GM21723 (cell line): ENCODE measurements around the gene ARID3B.
A peak's percentile ranks its signal among the peaks of the same experiment; 100 is the strongest.
"Not testable (repeated sequence)": the region's sequence is repeated elsewhere in the genome, so short reads cannot be mapped to it uniquely, and the experiment has no call there.

Source experiments
- ATAC-seq: cut with Tn5 transposase; IDR thresholded peaks from one replicate; pipeline ENCODE4 v1.9.1; 2021; ENCODE audit warnings: mild to moderate bottlenecking, moderate library complexity; ENCODE audit not compliant: unreplicated experiment

The ARID3B gene

DNA sequence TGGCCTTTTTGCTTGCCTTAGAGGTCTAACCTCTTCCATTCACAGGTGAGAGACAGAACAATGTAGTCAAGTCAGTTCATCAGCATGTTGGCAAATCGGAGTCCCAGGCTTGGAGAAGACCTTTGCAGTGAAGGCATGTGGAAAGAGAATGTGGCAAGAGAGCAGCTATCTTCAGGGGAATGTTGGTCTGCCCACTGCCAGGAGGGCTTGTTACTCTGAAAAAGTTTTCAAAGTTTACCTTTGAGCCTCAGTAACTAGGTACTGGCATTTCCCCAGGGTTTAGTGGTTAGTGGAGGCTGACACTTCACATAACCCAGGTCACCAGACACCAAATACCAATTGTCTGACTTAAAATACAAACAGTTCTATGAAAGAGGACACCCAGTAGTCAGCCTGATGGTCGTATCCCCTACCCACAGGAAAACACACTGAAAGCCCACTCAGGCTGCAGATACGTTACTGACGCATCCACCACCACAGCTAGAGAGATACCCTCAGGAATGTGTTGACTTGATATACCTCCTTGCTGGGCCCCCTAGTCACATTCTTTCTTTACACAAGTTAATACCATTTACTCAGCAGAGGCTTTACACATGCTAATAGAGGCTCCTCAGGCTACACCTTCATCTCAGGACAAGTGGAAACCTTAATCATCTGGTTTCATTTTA is 9.7 kb upstream of the ARID3B start:
- ATAC-seq: no peak

DNA sequence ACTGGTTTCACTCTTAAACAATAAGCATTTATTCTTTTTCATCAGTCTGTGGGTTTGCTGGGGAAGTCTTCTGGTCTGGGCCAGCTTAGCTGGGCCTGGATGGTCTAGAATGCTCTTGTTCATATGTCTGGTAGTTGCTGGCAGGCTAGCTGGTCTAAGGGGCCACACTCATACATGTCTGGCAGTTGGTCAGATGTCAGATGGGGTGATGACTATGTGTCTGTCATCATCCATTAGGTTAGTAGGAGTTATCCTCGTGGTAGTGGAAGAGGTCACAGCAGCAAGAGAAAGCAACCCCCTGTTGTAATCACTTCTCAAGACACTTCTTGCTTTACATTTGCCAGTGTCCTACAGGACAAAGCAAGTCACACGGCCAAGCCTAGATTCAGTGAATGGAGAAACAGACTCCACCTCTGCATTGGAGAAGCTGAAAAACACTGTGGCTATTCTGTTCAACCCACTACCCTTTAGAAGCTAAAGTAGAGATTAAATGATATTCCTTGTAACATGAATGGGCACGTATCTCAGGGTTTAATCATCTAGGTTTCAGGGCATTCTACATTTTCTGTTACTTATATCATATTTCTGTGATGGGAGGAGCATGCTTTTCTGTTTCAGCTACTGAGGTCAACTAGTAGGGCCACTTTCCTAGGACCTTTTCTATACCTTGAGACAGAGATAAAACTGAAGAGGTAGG is 5.5 kb upstream of the ARID3B start:
- ATAC-seq: no peak

DNA sequence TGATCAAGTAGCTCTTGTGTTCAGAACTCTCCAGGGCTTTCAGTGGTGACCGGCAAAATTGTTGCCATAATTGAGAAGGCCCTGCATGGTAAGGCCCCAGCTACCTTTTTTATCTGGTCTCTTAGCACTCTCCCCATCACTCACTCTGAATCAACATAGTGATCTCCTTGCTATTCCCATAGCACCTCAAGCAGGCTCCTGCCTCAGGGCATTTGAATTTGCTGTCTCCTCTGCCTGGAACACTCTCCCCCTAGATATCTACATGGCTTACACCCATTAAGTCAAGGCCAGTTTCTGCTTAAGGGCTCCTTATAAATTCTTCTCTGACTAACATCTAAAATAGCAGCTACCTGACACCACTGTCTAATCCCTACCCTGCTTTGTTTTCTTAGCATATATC is 3.3 kb upstream of the ARID3B start:
- no peak for ATAC-seq

DNA sequence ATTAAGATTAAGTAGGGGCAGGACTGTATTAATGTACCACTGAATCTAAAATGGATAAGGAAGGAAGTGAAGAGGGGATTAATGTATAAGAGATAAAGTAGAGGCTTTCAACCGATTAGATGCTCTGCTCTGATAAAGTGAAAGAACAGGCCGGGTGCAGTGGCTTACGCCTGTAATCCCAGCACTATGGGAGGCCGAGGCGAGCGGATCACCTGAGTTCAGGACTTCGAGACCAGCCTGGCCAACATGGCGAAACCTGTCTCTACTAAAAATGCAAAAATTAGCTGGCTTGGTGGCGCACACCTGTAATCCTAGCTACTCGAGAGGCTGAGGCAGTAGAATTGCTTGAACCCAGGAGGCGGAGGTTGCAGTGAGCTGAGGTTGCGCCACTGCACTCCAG is 1.5 kb upstream of the ARID3B start:
- not testable (repeated sequence) for ATAC-seq

GRCh38 chr15:74540161-74540760 is 759 bp upstream of the ARID3B start:
- peak; percentile 2 for ATAC-seq

GRCh38 chr15:74541494-74542165 is 610 bp downstream of the ARID3B start:
- ATAC-seq: peak; percentile 44

DNA sequence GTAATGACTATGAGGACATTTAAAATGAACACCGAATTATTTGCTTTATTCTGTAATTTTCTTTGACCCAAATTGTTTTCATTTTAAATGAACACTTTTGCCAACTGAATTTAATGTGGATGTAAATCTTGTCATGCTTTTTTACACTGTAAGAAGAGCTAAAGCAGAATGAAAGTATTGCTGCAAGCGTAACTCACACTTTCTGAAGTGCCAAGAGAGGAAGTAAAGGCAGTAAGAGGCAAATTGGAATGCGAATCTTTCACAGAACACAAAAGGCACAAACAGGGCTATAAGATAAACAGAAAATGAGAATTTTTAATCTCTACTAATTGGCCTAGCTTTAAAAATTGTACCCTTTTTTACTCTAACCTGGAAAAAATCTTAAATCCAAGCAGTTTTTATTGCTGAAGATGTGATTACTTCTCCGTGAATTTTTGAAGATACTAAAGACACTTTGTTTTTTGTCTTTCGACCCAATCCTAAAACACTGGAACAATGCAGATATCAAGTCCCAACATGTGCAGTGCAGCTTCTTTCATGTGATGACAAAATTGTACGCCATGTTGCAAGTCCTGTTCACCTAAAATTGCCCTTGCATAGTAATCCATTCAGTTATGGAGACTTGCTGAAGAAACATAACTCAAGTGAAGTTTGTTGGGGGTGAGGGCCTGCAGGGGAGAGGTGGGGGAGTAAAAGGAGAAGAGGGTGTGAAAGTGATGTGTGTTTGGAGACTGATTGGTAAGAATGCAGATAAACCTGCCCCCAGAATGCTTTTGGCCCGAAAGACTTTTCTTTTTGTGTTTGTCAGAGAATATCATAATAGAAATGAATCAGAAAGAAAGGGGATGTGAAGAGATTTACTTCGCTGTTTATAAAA is 1.4 kb downstream of the ARID3B start:
- no peak for ATAC-seq

DNA sequence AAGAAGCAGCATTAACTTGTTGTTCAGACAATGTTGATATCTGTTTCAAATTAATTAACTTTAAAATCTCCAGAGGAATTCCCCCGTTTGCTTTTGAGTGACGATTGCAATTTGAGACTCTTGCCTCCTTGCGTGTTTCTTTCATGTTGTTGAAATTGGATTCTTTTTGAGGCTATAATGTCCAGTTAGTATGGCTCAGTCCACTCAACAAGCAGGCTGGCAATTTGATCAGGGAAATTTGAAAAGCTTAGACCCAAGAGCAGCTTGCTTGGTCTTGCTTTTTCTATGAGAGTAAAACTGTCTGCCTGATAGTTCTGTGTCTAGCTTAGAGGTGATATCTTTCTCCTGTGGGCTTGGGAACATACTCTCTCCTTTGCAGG is 2.0 kb downstream of the ARID3B start:
- ATAC-seq: no peak

- no peak for ATAC-seq
These were observed 2.6 kb downstream of the ARID3B start for GRCh38 chr15:74543583-74543982.

GRCh38 chr15:74545086-74545485 is 4.1 kb downstream of the ARID3B start:
- ATAC-seq: no peak

- ATAC-seq: peak; percentile 52
These were observed 5.0 kb downstream of the ARID3B start for GRCh38 chr15:74545776-74546656.

GRCh38 chr15:74547616-74548015 is 6.6 kb downstream of the ARID3B start:
- no peak for ATAC-seq

- no peak for ATAC-seq
These were observed 7.2 kb downstream of the ARID3B start for GRCh38 chr15:74548241-74548640.

- no peak for ATAC-seq
These were observed 8.8 kb downstream of the ARID3B start for GRCh38 chr15:74549816-74550215.

- ATAC-seq: no peak
These were observed 10.7 kb downstream of the ARID3B start for GRCh38 chr15:74551714-74552113.

- no peak for ATAC-seq
These were observed 11.9 kb downstream of the ARID3B start for GRCh38 chr15:74552773-74553441.

- ATAC-seq: no peak
These were observed 14.2 kb downstream of the ARID3B start for GRCh38 chr15:74555192-74555591.

GRCh38 chr15:74558706-74559105 is 17.7 kb downstream of the ARID3B start:
- no peak for ATAC-seq

DNA sequence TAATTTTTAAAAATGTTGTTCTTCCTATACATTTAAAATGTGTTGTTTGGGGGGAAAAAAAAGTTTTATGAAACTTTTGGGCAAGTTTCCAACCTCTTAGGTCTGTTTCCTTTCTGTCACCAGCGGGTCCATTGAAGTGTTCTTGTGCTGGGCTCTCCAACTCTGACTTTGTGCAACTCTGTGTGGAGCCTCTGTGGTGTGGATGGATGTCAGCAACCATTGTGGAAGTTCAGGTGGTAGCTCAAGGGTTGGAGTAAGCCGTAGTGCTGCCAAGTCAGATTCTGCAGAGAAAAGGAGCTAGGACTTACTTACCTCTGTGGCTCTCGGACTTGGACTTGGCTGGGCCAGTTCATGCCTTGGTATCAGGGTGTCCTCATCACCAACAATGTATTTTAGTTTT is 22.4 kb downstream of the ARID3B start:
- no peak for ATAC-seq
